Transverse colon (tissue), 4 donors: ENCODE data around the gene ICAM1.

Experiments used
- CTCF ChIP-seq, 5 experiments: fragments of 200-600 bp in 3 of 5; fragments of 450-650 bp in 2 of 5; sonication (generic) in 3 of 5; IDR thresholded peaks; 1 replicate in 2 of 5; 2 replicates in 3 of 5; pipeline ENCODE4 v1.5.1; 2016 to 2017; ENCODE audit warnings: antibody characterized with exemption in 5 of 5, inconsistent platforms in 3 of 5, mild to moderate bottlenecking in 2 of 5, moderate library complexity in 1 of 5
- POLR2A ChIP-seq: fragments of 450-650 bp; IDR thresholded peaks from one replicate; pipeline ENCODE4 v1.6.1; 2016; ENCODE audit warnings: antibody characterized with exemption, mild to moderate bottlenecking, moderate library complexity
- POLR2AphosphoS5 ChIP-seq, 3 donors: sonication (generic); formaldehyde crosslinking; IDR thresholded peaks; one replicate each; pipeline ENCODE4 v1.6.1; 2016; ENCODE audit warnings: antibody characterized with exemption in 3 of 3

GRCh38 chr19:10231612-10232228, 39.2 kb upstream of the ICAM1 start:
- TF ChIP-seq CTCF (IDR thresholded peaks at IDR 0.05): no peak
- no peak for TF ChIP-seq POLR2A
- TF ChIP-seq POLR2AphosphoS5 (IDR thresholded peaks at IDR 0.05): no peak
